ENCODE data around the gene SYNGAP1.

Gene SYNGAP1

DNA sequence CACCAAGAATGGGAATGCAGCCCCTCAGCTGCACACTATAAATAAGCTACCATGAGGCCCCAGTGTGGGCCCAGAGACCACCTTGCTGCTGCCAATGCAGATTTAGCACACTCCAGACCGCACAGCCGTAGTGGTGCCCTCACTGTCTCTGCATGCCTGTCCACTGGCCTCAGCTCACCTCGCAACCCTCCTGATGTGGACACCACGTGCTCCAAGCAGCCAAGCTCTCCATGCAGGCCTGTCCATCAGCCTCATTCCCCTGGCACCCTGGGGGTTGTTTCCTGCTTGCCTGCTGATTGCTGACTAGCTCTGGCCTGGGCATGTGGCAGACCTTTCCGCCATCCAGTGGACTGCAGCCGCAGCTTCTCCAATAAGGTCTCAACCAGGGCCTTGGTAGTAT lies 70.8 kb downstream of the SYNGAP1 start:
- DNase-seq (ENCODE audit: extremely low read depth, low read depth), result no peak
- TF ChIP-seq, protein P1, sequence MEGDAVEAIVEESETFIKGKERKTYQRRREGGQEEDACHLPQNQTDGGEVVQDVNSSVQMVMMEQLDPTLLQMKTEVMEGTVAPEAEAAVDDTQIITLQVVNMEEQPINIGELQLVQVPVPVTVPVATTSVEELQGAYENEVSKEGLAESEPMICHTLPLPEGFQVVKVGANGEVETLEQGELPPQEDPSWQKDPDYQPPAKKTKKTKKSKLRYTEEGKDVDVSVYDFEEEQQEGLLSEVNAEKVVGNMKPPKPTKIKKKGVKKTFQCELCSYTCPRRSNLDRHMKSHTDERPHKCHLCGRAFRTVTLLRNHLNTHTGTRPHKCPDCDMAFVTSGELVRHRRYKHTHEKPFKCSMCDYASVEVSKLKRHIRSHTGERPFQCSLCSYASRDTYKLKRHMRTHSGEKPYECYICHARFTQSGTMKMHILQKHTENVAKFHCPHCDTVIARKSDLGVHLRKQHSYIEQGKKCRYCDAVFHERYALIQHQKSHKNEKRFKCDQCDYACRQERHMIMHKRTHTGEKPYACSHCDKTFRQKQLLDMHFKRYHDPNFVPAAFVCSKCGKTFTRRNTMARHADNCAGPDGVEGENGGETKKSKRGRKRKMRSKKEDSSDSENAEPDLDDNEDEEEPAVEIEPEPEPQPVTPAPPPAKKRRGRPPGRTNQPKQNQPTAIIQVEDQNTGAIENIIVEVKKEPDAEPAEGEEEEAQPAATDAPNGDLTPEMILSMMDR (IDR thresholded peaks at IDR 0.05; ENCODE audit: low read depth, low read length), result no peak

DNA sequence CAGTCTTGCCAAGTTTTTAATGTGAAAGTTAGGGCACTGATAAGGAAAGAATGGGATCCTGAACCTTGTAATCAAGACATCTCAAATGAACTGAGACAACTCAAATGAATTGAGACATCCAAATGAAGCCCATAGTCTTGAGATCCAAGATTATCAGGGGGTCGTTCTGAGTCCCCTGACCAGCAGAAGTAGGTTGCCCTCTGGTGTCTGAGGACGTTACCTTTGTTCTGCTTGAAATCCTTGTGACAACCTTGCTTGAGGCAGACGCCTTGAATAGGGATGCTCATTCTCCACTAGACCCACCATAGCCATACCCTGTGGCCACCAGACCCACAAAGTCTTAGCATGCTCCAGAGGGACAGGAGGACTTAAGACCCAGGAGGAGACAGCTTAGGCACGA lies 72.2 kb downstream of the SYNGAP1 start:
- TF ChIP-seq, protein P1 (IDR thresholded peaks at IDR 0.05; ENCODE audit: low read depth, low read length), result no peak
- no peak for DNase-seq (ENCODE audit: extremely low read depth, low read depth)

DNA sequence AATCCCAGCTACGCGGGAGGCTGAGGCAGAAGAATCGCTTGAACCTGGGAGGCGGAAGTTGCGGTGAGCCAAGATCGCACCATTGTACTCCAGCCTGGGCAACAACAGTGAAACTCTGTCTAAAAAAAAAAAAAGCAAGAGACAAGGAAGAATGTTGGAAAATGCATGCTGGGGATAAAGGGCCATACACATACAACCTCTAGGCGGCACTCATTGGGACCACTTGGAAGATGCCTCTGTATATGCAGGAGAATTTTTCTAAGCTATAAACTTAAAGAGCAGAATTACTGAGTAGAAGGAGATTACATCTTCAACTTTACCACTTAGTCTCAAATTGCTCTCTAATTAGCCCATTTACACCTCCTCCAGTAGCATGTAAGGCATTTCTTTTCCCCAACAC lies 77.3 kb downstream of the SYNGAP1 start:
- no peak for DNase-seq (ENCODE audit: extremely low read depth, low read depth)
- TF ChIP-seq, protein P1 (IDR thresholded peaks at IDR 0.05; ENCODE audit: low read depth, low read length), result no peak

DNA sequence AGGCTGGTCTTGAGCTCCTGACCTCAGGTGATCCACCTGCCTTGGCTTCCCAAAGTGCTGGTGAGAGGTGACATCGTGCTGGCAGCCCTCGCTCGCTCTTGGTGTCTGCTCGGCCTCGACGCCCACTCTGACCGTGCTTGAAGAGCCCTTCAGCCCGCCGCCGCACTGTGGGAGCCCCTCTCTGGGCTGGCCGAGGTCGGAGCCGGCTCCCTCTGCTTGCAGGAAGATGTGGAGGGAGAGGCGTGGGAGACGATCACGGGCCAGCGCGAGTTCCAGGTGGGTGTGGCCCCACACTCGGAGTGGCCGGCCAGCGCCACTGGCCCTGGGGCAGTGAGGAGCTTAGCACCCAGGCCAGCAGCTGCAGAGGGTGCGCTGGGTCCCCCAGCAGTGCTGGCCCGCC lies 82.6 kb downstream of the SYNGAP1 start:
- DNase-seq (ENCODE audit: extremely low read depth, low read depth), result no peak
- TF ChIP-seq, protein P1 (IDR thresholded peaks at IDR 0.05; ENCODE audit: low read depth, low read length), result no peak

DNA sequence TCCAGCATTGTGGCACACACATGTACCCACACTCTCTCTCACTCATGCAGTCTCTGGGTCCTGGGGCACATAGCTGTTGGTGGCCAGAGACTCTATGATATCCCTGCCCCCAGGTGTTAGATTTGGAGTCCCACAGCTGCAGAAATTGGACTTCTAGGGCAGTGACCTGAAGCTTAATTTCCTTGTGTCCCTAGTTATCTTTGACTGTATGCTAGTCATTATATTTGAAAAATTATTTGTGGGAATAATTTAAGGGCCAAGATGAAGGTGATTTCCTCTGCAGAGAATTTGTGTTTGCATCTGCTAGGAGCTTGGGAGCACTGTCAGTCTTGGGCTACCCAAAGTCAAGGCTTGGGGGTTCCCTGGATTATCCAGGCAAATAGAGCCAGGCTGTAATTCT lies 84.6 kb downstream of the SYNGAP1 start:
- TF ChIP-seq, protein P1 (IDR thresholded peaks at IDR 0.05; ENCODE audit: low read depth, low read length), result no peak
- DNase-seq (ENCODE audit: extremely low read depth, low read depth), result no peak

Data from AG09319 (cell line).